H9 (cell line): ENCODE results near the gene SELENOH. TPM values are rescaled to one million over a fixed set of nuclear protein-coding genes. Genes with fewer than 3 reads are reported as not detected.

Experiments
- DNase-seq: peaks from one replicate; pipeline ENCODE4 v3.0.0-alpha.2; 2017
- H2AFZ ChIP-seq: one replicate; pipeline ENCODE4 v1.6.1; 2013; ENCODE audit warnings: mild to moderate bottlenecking, low read length, control low read depth, moderate library complexity
- H2AK5ac ChIP-seq: 2 replicates; pipeline ENCODE4 v1.6.1; 2013; ENCODE audit warnings: low read length, control low read depth, mixed read lengths; ENCODE audit not compliant: insufficient read length
- H2BK120ac ChIP-seq: one replicate; pipeline ENCODE4 v1.6.1; 2013; ENCODE audit warnings: low read depth, mild to moderate bottlenecking, low read length, control low read depth, inconsistent platforms; ENCODE audit not compliant: poor library complexity, severe bottlenecking
- H2BK12ac ChIP-seq: 2 replicates; pipeline ENCODE4 v1.6.1; 2013; ENCODE audit warnings: low read length, control low read depth, mixed read lengths, low read depth; ENCODE audit not compliant: insufficient read length
- H2BK15ac ChIP-seq: 2 replicates; pipeline ENCODE4 v1.6.1; 2013; ENCODE audit warnings: low read depth, low read length, control low read depth
- H2BK20ac ChIP-seq: one replicate; pipeline ENCODE4 v1.6.1; 2013; ENCODE audit warnings: low read depth, mild to moderate bottlenecking, low read length, control low read depth, inconsistent platforms; ENCODE audit not compliant: poor library complexity, severe bottlenecking
- H2BK5ac ChIP-seq: 2 replicates; pipeline ENCODE4 v1.6.1; 2013; ENCODE audit warnings: low read length, control low read depth, mixed read lengths; ENCODE audit not compliant: insufficient read length
- H3K14ac ChIP-seq: 2 replicates; pipeline ENCODE4 v1.6.1; 2013; ENCODE audit warnings: low read length, control low read depth; ENCODE audit not compliant: insufficient read depth
- H3K18ac ChIP-seq: 2 replicates; pipeline ENCODE4 v1.6.1; 2013; ENCODE audit warnings: low read depth, mild to moderate bottlenecking, mixed read lengths, low read length, control low read depth; ENCODE audit not compliant: insufficient read length
- H3K23ac ChIP-seq: 2 replicates; pipeline ENCODE4 v1.6.1; 2013; ENCODE audit warnings: low read length, control low read depth, mixed read lengths, low read depth; ENCODE audit not compliant: insufficient read length
- H3K23me2 ChIP-seq: 2 replicates; pipeline ENCODE4 v1.6.1; 2013; ENCODE audit warnings: low read depth, mild to moderate bottlenecking, mixed read lengths, low read length, control low read depth; ENCODE audit not compliant: insufficient read length, poor library complexity, severe bottlenecking
- H3K27ac ChIP-seq: 2 replicates; pipeline ENCODE4 v1.5.1; 2013; ENCODE audit warnings: low read length, control low read depth, mixed read lengths, low read depth; ENCODE audit not compliant: insufficient read length
- H3K27me3 ChIP-seq: 2 replicates; pipeline ENCODE4 v1.6.1; 2013; ENCODE audit warnings: low read length, control low read depth, inconsistent platforms; ENCODE audit not compliant: insufficient read depth
- H3K4ac ChIP-seq: 2 replicates; pipeline ENCODE4 v1.6.1; 2013; ENCODE audit warnings: low read depth, mild to moderate bottlenecking, control low read depth, inconsistent platforms, low read length, moderate library complexity
- H3K4me1 ChIP-seq: 2 replicates; pipeline ENCODE4 v1.6.1; 2013; ENCODE audit warnings: low read length, control low read depth, inconsistent platforms; ENCODE audit not compliant: insufficient read depth
- H3K4me2 ChIP-seq: 2 replicates; pipeline ENCODE4 v1.6.1; 2013; ENCODE audit warnings: low read length, control low read depth, mixed read lengths; ENCODE audit not compliant: insufficient read length, insufficient read depth
- H3K56ac ChIP-seq: 2 replicates; pipeline ENCODE4 v1.6.1; 2013; ENCODE audit warnings: low read depth, mild to moderate bottlenecking, mixed read lengths, low read length, control low read depth; ENCODE audit not compliant: insufficient read length
- H3K79me1 ChIP-seq: 2 replicates; pipeline ENCODE4 v1.6.1; 2013; ENCODE audit warnings: low read depth, mild to moderate bottlenecking, moderate library complexity, low read length, control low read depth, inconsistent platforms; ENCODE audit not compliant: insufficient read depth, poor library complexity, severe bottlenecking
- H3K79me2 ChIP-seq: 2 replicates; pipeline ENCODE4 v1.6.1; 2013; ENCODE audit warnings: low read length, control low read depth, inconsistent platforms; ENCODE audit not compliant: insufficient read depth
- H3K9ac ChIP-seq: 2 replicates; pipeline ENCODE4 v1.6.1; 2013; ENCODE audit warnings: low read length, control low read depth, mixed read lengths; ENCODE audit not compliant: insufficient read length; ENCODE audit errors: extremely low read depth
- H3K9me3 ChIP-seq: one replicate; pipeline ENCODE4 v1.6.1; 2013; ENCODE audit warnings: low read depth, low read length, inconsistent platforms; ENCODE audit not compliant: control insufficient read depth
- H3T11ph ChIP-seq: one replicate; pipeline ENCODE4 v1.6.1; 2013; ENCODE audit warnings: mild to moderate bottlenecking, low read length, control low read depth, inconsistent platforms
- H4K20me1 ChIP-seq: one replicate; pipeline ENCODE4 v1.6.1; 2013; ENCODE audit not compliant: control insufficient read depth, insufficient read length, insufficient read depth
- H4K5ac ChIP-seq: 2 replicates; pipeline ENCODE4 v1.6.1; 2013; ENCODE audit warnings: low read depth, mild to moderate bottlenecking, mixed read lengths, low read length, control low read depth; ENCODE audit not compliant: insufficient read length
- H4K8ac ChIP-seq: replicated peaks from 2 replicates; pipeline ENCODE4 v1.6.1; 2013; ENCODE audit warnings: low read length, control low read depth, mixed read lengths, low read depth; ENCODE audit not compliant: insufficient read length
- H4K91ac ChIP-seq: 2 replicates; pipeline ENCODE4 v1.6.1; 2013; ENCODE audit warnings: low read depth, mild to moderate bottlenecking, moderate library complexity, mixed read lengths, low read length, control low read depth; ENCODE audit not compliant: insufficient read length
- H3K27ac Mint-ChIP-seq, 3 experiments: 2 replicates in 2 of 3; 3 replicates in 1 of 3; pipeline ENCODE4 v1.8.0; 2020 to 2021; ENCODE audit warnings: mixed read lengths in 3 of 3, mild to moderate bottlenecking in 1 of 3, moderate library complexity in 1 of 3
- H3K27me3 Mint-ChIP-seq: 2 replicates; pipeline ENCODE4 v1.8.0; 2021; ENCODE audit warnings: low read depth, mild to moderate bottlenecking, moderate library complexity, mixed read lengths
- H3K36me3 Mint-ChIP-seq, 3 experiments: 2 replicates in 2 of 3; 3 replicates in 1 of 3; pipeline ENCODE4 v1.8.0; 2020 to 2021; ENCODE audit warnings: low read depth in 3 of 3, mixed read lengths in 3 of 3; ENCODE audit not compliant: insufficient read depth in 1 of 3
- H3K4me1 Mint-ChIP-seq, 2 experiments: 2 replicates each; pipeline ENCODE4 v1.8.0; 2020; ENCODE audit warnings: mixed read lengths in 2 of 2
- H3K4me3 Mint-ChIP-seq, 2 experiments: 2 replicates in 1 of 2; 3 replicates in 1 of 2; pipeline ENCODE4 v1.8.0; 2020 to 2021; ENCODE audit warnings: mild to moderate bottlenecking in 2 of 2, mixed read lengths in 2 of 2, moderate library complexity in 1 of 2
- H3K9me3 Mint-ChIP-seq, 2 experiments: 2 replicates in 1 of 2; 3 replicates in 1 of 2; pipeline ENCODE4 v1.8.0; 2020; ENCODE audit warnings: mild to moderate bottlenecking in 2 of 2, mixed read lengths in 2 of 2, moderate library complexity in 1 of 2
- WGBS: extraction: QIAGEN DNeasy Blood & Tissue Kit; methylation state at CpG from one replicate; pipeline ENCODE4 v1.1.7; 2013; ENCODE audit warnings: missing lambda C conversion rate, low lambda C conversion rate, mixed read lengths; ENCODE audit not compliant: insufficient read length; ENCODE audit errors: extremely low coverage; 5-methylcytosine and 5-hydroxymethylcytosine counted together
- total RNA-seq: library from RNA; stranded (reverse); gene quantifications from 2 replicates; pipeline ENCODE4 v1.2.1, GENCODE V29; 2021
- TF ChIP-seq, protein P1 (sequence below): fragments of 200-600 bp; sonication (generic); conservative IDR thresholded peaks from 3 replicates; pipeline ENCODE4 v1.8.0; 2021; ENCODE audit warnings: antibody characterized with exemption, mild to moderate bottlenecking

The SELENOH gene
- total RNA-seq, 1 experiment from 2014 or later: 251 TPM

DNA sequence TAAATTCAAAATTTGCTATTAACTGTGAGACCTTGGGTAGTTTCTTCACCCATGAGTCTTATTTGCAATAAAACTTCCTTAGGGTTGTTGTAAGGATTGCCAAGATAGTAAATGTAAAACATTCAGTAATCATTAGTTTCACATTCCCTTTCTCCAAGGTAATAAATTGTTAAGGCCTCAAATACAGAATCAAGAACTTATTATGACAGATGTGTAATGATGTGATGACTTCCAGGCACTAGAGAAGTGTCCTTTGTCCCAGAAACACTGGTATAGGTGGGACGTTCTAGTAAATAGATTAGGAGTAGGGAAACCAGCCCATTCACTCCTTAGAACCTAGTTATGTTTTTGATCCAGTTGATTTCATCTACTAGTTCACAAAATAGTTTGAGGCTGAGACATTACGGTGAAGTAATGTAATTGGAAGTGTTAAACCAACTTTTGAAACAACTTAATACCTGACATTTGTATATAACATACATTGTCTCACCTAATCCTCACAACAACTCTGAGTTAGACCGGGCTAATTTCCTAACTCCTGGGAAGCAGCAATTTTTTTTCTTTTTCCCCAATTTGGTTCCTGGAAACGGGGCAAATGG, 45.8 kb downstream of the SELENOH start:
- H3K36me3 Mint-ChIP-seq: peaks cover 7 to 31% (median 27%) of the 10 kb centered on the region in 3 experiments
- H4K5ac ChIP-seq: no peak overlapping the region

More for the DNA sequence above, 45.8 kb downstream of the SELENOH start:
- no peaks in the 10 kb centered on the region for H3K9me3 Mint-ChIP-seq
- no peak overlapping the region for H3K9ac ChIP-seq
- peaks cover 15% of the 10 kb centered on the region for H3K79me1 ChIP-seq
- peaks cover 9% of the 10 kb centered on the region for H3K4me1 ChIP-seq
- H3K9me3 ChIP-seq: no peaks in the 10 kb centered on the region
- H2AK5ac ChIP-seq: no peak overlapping the region
- no CpG with 5 or more reads among the region's 4 CpGs for WGBS
- H3K18ac ChIP-seq: no peak overlapping the region
- H3K23ac ChIP-seq: no peak overlapping the region
- TF ChIP-seq, protein P1, sequence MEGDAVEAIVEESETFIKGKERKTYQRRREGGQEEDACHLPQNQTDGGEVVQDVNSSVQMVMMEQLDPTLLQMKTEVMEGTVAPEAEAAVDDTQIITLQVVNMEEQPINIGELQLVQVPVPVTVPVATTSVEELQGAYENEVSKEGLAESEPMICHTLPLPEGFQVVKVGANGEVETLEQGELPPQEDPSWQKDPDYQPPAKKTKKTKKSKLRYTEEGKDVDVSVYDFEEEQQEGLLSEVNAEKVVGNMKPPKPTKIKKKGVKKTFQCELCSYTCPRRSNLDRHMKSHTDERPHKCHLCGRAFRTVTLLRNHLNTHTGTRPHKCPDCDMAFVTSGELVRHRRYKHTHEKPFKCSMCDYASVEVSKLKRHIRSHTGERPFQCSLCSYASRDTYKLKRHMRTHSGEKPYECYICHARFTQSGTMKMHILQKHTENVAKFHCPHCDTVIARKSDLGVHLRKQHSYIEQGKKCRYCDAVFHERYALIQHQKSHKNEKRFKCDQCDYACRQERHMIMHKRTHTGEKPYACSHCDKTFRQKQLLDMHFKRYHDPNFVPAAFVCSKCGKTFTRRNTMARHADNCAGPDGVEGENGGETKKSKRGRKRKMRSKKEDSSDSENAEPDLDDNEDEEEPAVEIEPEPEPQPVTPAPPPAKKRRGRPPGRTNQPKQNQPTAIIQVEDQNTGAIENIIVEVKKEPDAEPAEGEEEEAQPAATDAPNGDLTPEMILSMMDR: no peak
- H3K14ac ChIP-seq: no peak overlapping the region
- no peak overlapping the region for H2BK5ac ChIP-seq
- H3K27me3 Mint-ChIP-seq: no peaks in the 10 kb centered on the region
- H4K20me1 ChIP-seq: no peaks in the 10 kb centered on the region
- no peak overlapping the region for H3T11ph ChIP-seq
- H3K27ac Mint-ChIP-seq: peak overlapping the region in 2 of 3 experiments; percentile 76 to 91; a peak in 3 of 7 replicates
- H4K91ac ChIP-seq: no peak overlapping the region
- H2AFZ ChIP-seq: no peak overlapping the region
- DNase-seq: no peak
- H3K4me1 Mint-ChIP-seq: peaks cover 47 to 48% of the 10 kb centered on the region in 2 experiments
- no peak overlapping the region for H2BK20ac ChIP-seq
- no peaks in the 10 kb centered on the region for H3K27me3 ChIP-seq
- no peak overlapping the region for H3K4ac ChIP-seq
- H3K4me2 ChIP-seq: no peak overlapping the region
- H2BK12ac ChIP-seq: no peak overlapping the region
- H3K79me2 ChIP-seq: peaks cover 41% of the 10 kb centered on the region; the same call in 1 of the 2 replicates
- no peak overlapping the region for H2BK15ac ChIP-seq
- H3K56ac ChIP-seq: no peak overlapping the region
- no peak overlapping the region for H3K4me3 Mint-ChIP-seq
- H3K23me2 ChIP-seq: no peaks in the 10 kb centered on the region
- H3K27ac ChIP-seq: no peak overlapping the region
- H4K8ac ChIP-seq: no peak overlapping the region
- no peak overlapping the region for H2BK120ac ChIP-seq
